Measurements from ENCODE around the gene ZNF74.

Gene ZNF74

GRCh38 chr22:20429254-20430100 lies 35.5 kb downstream of the ZNF74 start:
- peak overlapping the region in 1 of 2 donors; percentile 73 for H3K4me3 ChIP-seq (ENCODE audit: low read length in 2 of 2)

GRCh38 chr22:20430101-20430719 lies 36.3 kb downstream of the ZNF74 start:
- peak overlapping the region; percentile 95 for H3K9ac ChIP-seq (ENCODE audit: low read depth, low read length, poor library complexity)
- H4K91ac ChIP-seq (ENCODE audit: low read depth, low read length, poor library complexity) = peak overlapping the region; percentile 53
- H2BK120ac ChIP-seq (ENCODE audit: low read depth, low read length) = no peak overlapping the region
- H3K9me3 ChIP-seq (replicated peaks in 1 of 2; ENCODE audit: control insufficient read depth in 2 of 2, insufficient read depth in 1 of 2, low read depth in 1 of 2, low read length in 2 of 2) = peaks cover 0 to 11% of the 10 kb centered on the region in 2 donors
- H3K14ac ChIP-seq (ENCODE audit: low read length) = peak overlapping the region; percentile 75
- H2BK5ac ChIP-seq (ENCODE audit: low read length) = no peak overlapping the region
- no peak overlapping the region for H2BK12ac ChIP-seq (ENCODE audit: low read length)
- H4K8ac ChIP-seq (ENCODE audit: low read depth, low read length) = peak overlapping the region; percentile 68
- H3K27ac ChIP-seq (replicated peaks; ENCODE audit: low read length) = no peak overlapping the region
- H3K36me3 ChIP-seq (replicated peaks in 1 of 2; ENCODE audit: control insufficient read depth in 2 of 2, insufficient read depth in 2 of 2, low read length in 2 of 2) = peaks cover 2 to 70% of the 10 kb centered on the region in 2 donors
- peaks cover 6% of the 10 kb centered on the region for H3K79me1 ChIP-seq (ENCODE audit: low read depth, low read length)
- peaks cover 0 to 81% (median 24%) of the 10 kb centered on the region in 3 experiments for H3K27me3 ChIP-seq (ENCODE audit: control insufficient read depth in 3 of 3, insufficient read depth in 3 of 3, low read depth in 1 of 3, low read length in 3 of 3)
- peak overlapping the region in 1 of 2 donors; percentile 66 for H3K4me3 ChIP-seq (ENCODE audit: low read length in 2 of 2)
- no peak overlapping the region for H3K4ac ChIP-seq (ENCODE audit: low read length)
- peaks cover 0 to 20% of the 10 kb centered on the region in 2 donors for H3K4me1 ChIP-seq (ENCODE audit: control insufficient read depth in 2 of 2, insufficient read depth in 1 of 2, low read depth in 1 of 2, low read length in 2 of 2)
- no peak for DNase-seq (ENCODE audit: low spot score)
- H3K23ac ChIP-seq (ENCODE audit: low read depth, low read length, poor library complexity) = peak overlapping the region; percentile 100
- WGBS, 2 donors (ENCODE audit: extremely low coverage in 2 of 2, insufficient read length in 2 of 2, insufficient replicate concordance in 1 of 2) = no CpG with 5 or more reads among the region's 37 CpGs
- H3K4me2 ChIP-seq (ENCODE audit: insufficient read depth, low read length, poor library complexity, severe bottlenecking) = peak overlapping the region; percentile 78
- H2AFZ ChIP-seq (ENCODE audit: low read length) = no peak overlapping the region
- H3K18ac ChIP-seq (ENCODE audit: low read length) = peak overlapping the region; percentile 95
- H2BK15ac ChIP-seq (ENCODE audit: low read length) = peak overlapping the region; percentile 18
- peak overlapping the region; percentile 75 for H2AK5ac ChIP-seq (ENCODE audit: low read depth, low read length)

More at GRCh38 chr22:20429254-20430100, 35.5 kb downstream of the ZNF74 start:
- WGBS, 2 donors (ENCODE audit: extremely low coverage in 2 of 2, insufficient read length in 2 of 2, insufficient replicate concordance in 1 of 2) = no CpG with 5 or more reads among the region's 75 CpGs
- H3K27ac ChIP-seq (replicated peaks; ENCODE audit: low read length) = no peak overlapping the region
- no peak overlapping the region for H4K91ac ChIP-seq (ENCODE audit: low read depth, low read length, poor library complexity)
- no peak overlapping the region for H2BK120ac ChIP-seq (ENCODE audit: low read depth, low read length)
- peaks cover 6% of the 10 kb centered on the region for H3K79me1 ChIP-seq (ENCODE audit: low read depth, low read length)
- H3K23ac ChIP-seq (ENCODE audit: low read depth, low read length, poor library complexity) = peak overlapping the region; percentile 100
- H4K8ac ChIP-seq (ENCODE audit: low read depth, low read length) = no peak overlapping the region
- peaks cover 2 to 70% of the 10 kb centered on the region in 2 donors for H3K36me3 ChIP-seq (replicated peaks in 1 of 2; ENCODE audit: control insufficient read depth in 2 of 2, insufficient read depth in 2 of 2, low read length in 2 of 2)
- no peak overlapping the region for H3K4ac ChIP-seq (ENCODE audit: low read length)
- H3K4me2 ChIP-seq (ENCODE audit: insufficient read depth, low read length, poor library complexity, severe bottlenecking) = peak overlapping the region; percentile 66
- H2BK12ac ChIP-seq (ENCODE audit: low read length) = peak overlapping the region; percentile 99
- no peak overlapping the region for H2AFZ ChIP-seq (ENCODE audit: low read length)
- H2BK15ac ChIP-seq (ENCODE audit: low read length) = peak overlapping the region; percentile 85
- H3K14ac ChIP-seq (ENCODE audit: low read length) = peak overlapping the region; percentile 100
- peak overlapping the region; percentile 77 for H3K9ac ChIP-seq (ENCODE audit: low read depth, low read length, poor library complexity)
- no peak overlapping the region for H2BK5ac ChIP-seq (ENCODE audit: low read length)
- peak overlapping the region; percentile 75 for H2AK5ac ChIP-seq (ENCODE audit: low read depth, low read length)
- peak overlapping the region; percentile 93 for H3K18ac ChIP-seq (ENCODE audit: low read length)
- peak; percentile 72 for DNase-seq (ENCODE audit: low spot score)
- peaks cover 0 to 20% of the 10 kb centered on the region in 2 donors for H3K4me1 ChIP-seq (ENCODE audit: control insufficient read depth in 2 of 2, insufficient read depth in 1 of 2, low read depth in 1 of 2, low read length in 2 of 2)
- peaks cover 0 to 11% of the 10 kb centered on the region in 2 donors for H3K9me3 ChIP-seq (replicated peaks in 1 of 2; ENCODE audit: control insufficient read depth in 2 of 2, insufficient read depth in 1 of 2, low read depth in 1 of 2, low read length in 2 of 2)
- H3K27me3 ChIP-seq (ENCODE audit: control insufficient read depth in 3 of 3, insufficient read depth in 3 of 3, low read depth in 1 of 3, low read length in 3 of 3) = peaks cover 0 to 73% (median 24%) of the 10 kb centered on the region in 3 experiments

- H3K4me3 ChIP-seq (ENCODE audit: low read length in 2 of 2) = peak overlapping the region in 1 of 2 donors; percentile 66
- DNase-seq (ENCODE audit: low spot score) = peak; percentile 61
- H2AFZ ChIP-seq (ENCODE audit: low read length) = no peak overlapping the region
- H2BK15ac ChIP-seq (ENCODE audit: low read length) = peak overlapping the region; percentile 18
- peaks cover 0 to 86% (median 24%) of the 10 kb centered on the region in 3 experiments for H3K27me3 ChIP-seq (ENCODE audit: control insufficient read depth in 3 of 3, insufficient read depth in 3 of 3, low read depth in 1 of 3, low read length in 3 of 3)
- peaks cover 6% of the 10 kb centered on the region for H3K79me1 ChIP-seq (ENCODE audit: low read depth, low read length)
- peaks cover 4 to 21% of the 10 kb centered on the region in 2 donors for H3K4me1 ChIP-seq (ENCODE audit: control insufficient read depth in 2 of 2, insufficient read depth in 1 of 2, low read depth in 1 of 2, low read length in 2 of 2)
- H3K9ac ChIP-seq (ENCODE audit: low read depth, low read length, poor library complexity) = peak overlapping the region; percentile 95
- H3K4ac ChIP-seq (ENCODE audit: low read length) = no peak overlapping the region
- peak overlapping the region; percentile 85 for H2BK12ac ChIP-seq (ENCODE audit: low read length)
- no peak overlapping the region for H2BK5ac ChIP-seq (ENCODE audit: low read length)
- no CpG with 5 or more reads among the region's 94 CpGs for WGBS, 2 donors (ENCODE audit: extremely low coverage in 2 of 2, insufficient read length in 2 of 2, insufficient replicate concordance in 1 of 2)
- peak overlapping the region; percentile 68 for H4K8ac ChIP-seq (ENCODE audit: low read depth, low read length)
- peak overlapping the region; percentile 78 for H3K4me2 ChIP-seq (ENCODE audit: insufficient read depth, low read length, poor library complexity, severe bottlenecking)
- peak overlapping the region; percentile 74 for H2AK5ac ChIP-seq (ENCODE audit: low read depth, low read length)
- peaks cover 0 to 11% of the 10 kb centered on the region in 2 donors for H3K9me3 ChIP-seq (replicated peaks in 1 of 2; ENCODE audit: control insufficient read depth in 2 of 2, insufficient read depth in 1 of 2, low read depth in 1 of 2, low read length in 2 of 2)
- peak overlapping the region; percentile 95 for H3K18ac ChIP-seq (ENCODE audit: low read length)
- H3K27ac ChIP-seq (replicated peaks; ENCODE audit: low read length) = no peak overlapping the region
- H3K36me3 ChIP-seq (replicated peaks in 1 of 2; ENCODE audit: control insufficient read depth in 2 of 2, insufficient read depth in 2 of 2, low read length in 2 of 2) = peaks cover 2 to 76% of the 10 kb centered on the region in 2 donors
- H4K91ac ChIP-seq (ENCODE audit: low read depth, low read length, poor library complexity) = peak overlapping the region; percentile 53
- H3K23ac ChIP-seq (ENCODE audit: low read depth, low read length, poor library complexity) = peak overlapping the region; percentile 100
- peak overlapping the region; percentile 75 for H3K14ac ChIP-seq (ENCODE audit: low read length)
- H2BK120ac ChIP-seq (ENCODE audit: low read depth, low read length) = no peak overlapping the region
Observed at GRCh38 chr22:20430720-20431510, 37.0 kb downstream of the ZNF74 start.
